CD4-positive, alpha-beta T cell (primary cell): ENCODE data around the gene USH1G. TPM values are rescaled to one million over a fixed set of nuclear protein-coding genes. Genes with fewer than 3 reads are reported as not detected.

Experiments
- ATAC-seq: fragments of 200-7000 bp; cut with Tn5 transposase; one replicate; pipeline ENCODE4 v1.10.0; 2022; ENCODE audit warnings: mild to moderate bottlenecking; ENCODE audit not compliant: poor library complexity
- CTCF ChIA-PET: fragments of 350-600 bp; sonication (Branson Sonifier 250); formaldehyde crosslinking; loops from one replicate; lab custom pipeline; 2021; ENCODE audit warnings: antibody characterized with exemption, inconsistent platforms; lab: Charles Lee
- POLR2A ChIA-PET: fragments of 350-600 bp; sonication (Branson Sonifier 250); formaldehyde crosslinking; loops from one replicate; lab custom pipeline; 2021; ENCODE audit warnings: antibody characterized with exemption, inconsistent platforms; lab: Charles Lee
- DNase-seq, 14 experiments: peaks; one replicate each; pipeline ENCODE4 v3.0.0-alpha.2; 2013 to 2020; ENCODE audit warnings: mixed read lengths in 2 of 14
- H3K27ac ChIP-seq, 2 donors: one replicate each; pipeline versions ENCODE4 v1.5.1 to v1.7.0; 2013; ENCODE audit warnings: low read length in 2 of 2, low read depth in 1 of 2, mild to moderate bottlenecking in 1 of 2
- H3K27me3 ChIP-seq, 2 experiments: 1 replicate in 1 of 2; 2 replicates in 1 of 2; pipeline versions ENCODE4 v1.6.1 to v1.7.0; 2013; ENCODE audit warnings: low read length in 2 of 2, control low read depth in 1 of 2, mild to moderate bottlenecking in 1 of 2, moderate library complexity in 1 of 2; ENCODE audit not compliant: insufficient read depth in 2 of 2, control insufficient read depth in 1 of 2
- H3K36me3 ChIP-seq: one replicate; pipeline ENCODE4 v1.6.1; 2013; ENCODE audit warnings: low read length, control low read depth; ENCODE audit not compliant: insufficient read depth
- H3K4me1 ChIP-seq: one replicate; pipeline ENCODE4 v1.6.1; 2013; ENCODE audit warnings: low read length, control low read depth; ENCODE audit not compliant: insufficient read depth
- H3K4me3 ChIP-seq: one replicate; pipeline ENCODE4 v1.5.1; 2013; ENCODE audit warnings: mild to moderate bottlenecking, low read length, moderate library complexity
- H3K9me3 ChIP-seq, 2 experiments: 1 replicate in 1 of 2; 2 replicates in 1 of 2; pipeline versions ENCODE4 v1.6.1 to v1.7.0; 2013; ENCODE audit warnings: low read length in 2 of 2, mild to moderate bottlenecking in 2 of 2, control low read depth in 1 of 2, moderate library complexity in 1 of 2; ENCODE audit not compliant: control insufficient read depth in 1 of 2, insufficient read depth in 1 of 2
- H3K27ac Mint-ChIP-seq: one replicate; pipeline ENCODE4 v1.8.0; 2020; ENCODE audit warnings: mixed read lengths
- H3K27me3 Mint-ChIP-seq: one replicate; pipeline ENCODE4 v1.8.0; 2021; ENCODE audit warnings: mixed read lengths
- H3K36me3 Mint-ChIP-seq: one replicate; pipeline ENCODE4 v1.8.0; 2021; ENCODE audit warnings: low read depth, mixed read lengths
- H3K4me1 Mint-ChIP-seq: one replicate; pipeline ENCODE4 v1.8.0; 2021; ENCODE audit warnings: low read depth, mixed read lengths
- H3K4me3 Mint-ChIP-seq: one replicate; pipeline ENCODE4 v1.8.0; 2020; ENCODE audit warnings: mild to moderate bottlenecking, mixed read lengths
- H3K9me3 Mint-ChIP-seq: one replicate; pipeline ENCODE4 v1.8.0; 2020; ENCODE audit warnings: mixed read lengths
- intact Hi-C, 2 experiments: fragments of 100-400 bp; cut with DNase I in 1 of 2; cut with micrococcal nuclease in 1 of 2; formaldehyde crosslinking; loops; one replicate each; pipeline versions ENCODE4 v1.15.1 to v1.9.0; 2023 to 2025; cut with DNase I, micrococcal nuclease
- total RNA-seq, 174 experiments: library from RNA in 2 of 174; stranded (reverse) in 2 of 174; gene quantifications; one replicate each; pipeline ENCODE4 v1.2.3 and lab custom pipeline; 2021 to 2026
- TF ChIP-seq, protein P1 (sequence below): fragments of 200-600 bp; IDR thresholded peaks from one replicate; pipeline ENCODE4 v1.8.0; 2022; ENCODE audit warnings: antibody characterized with exemption, mild to moderate bottlenecking

USH1G gene
- total RNA-seq, 2 experiments from 2014 or later, result not detected

GRCh38 chr17:74892974-74893911, 29.8 kb downstream of the USH1G start, which contains the start of gene FADS6:
TSS of gene FADS6 (minus strand) at chr17:74893633. CDS start at chr17:74893595, 38 bp downstream.
- Histone ChIP-seq H3K4me3 (peak within 1 kb of the TSS; percentile 25), H3K27me3 (peaks cover 25 to 34% of the 10 kb centered on the region in 2 experiments), H3K27ac (no peak within 1 kb of the TSS), H3K4me1 (peaks cover 14% of the 10 kb centered on the region), H3K9me3 (no peaks in the 10 kb centered on the region), H3K36me3 (no peaks in the 10 kb centered on the region)
- H3K9me3 Mint-ChIP-seq, result no peaks in the 10 kb centered on the region
- ATAC-seq (peak; percentile 68), DNase-seq (peak in 3 of 14 experiments; percentile 14 to 37 (median 17))
- ChIA-PET POLR2A (no interaction called here), CTCF (no interaction called here)
- no peak within 1 kb of the TSS for H3K27ac Mint-ChIP-seq
- H3K4me3 Mint-ChIP-seq, result peak within 1 kb of the TSS; percentile 80
- no peaks in the 10 kb centered on the region for H3K36me3 Mint-ChIP-seq
- peaks cover 45% of the 10 kb centered on the region for H3K27me3 Mint-ChIP-seq
- peaks cover 5% of the 10 kb centered on the region for H3K4me1 Mint-ChIP-seq
- intact Hi-C loops, result no loop called here
- TF ChIP-seq, protein P1, sequence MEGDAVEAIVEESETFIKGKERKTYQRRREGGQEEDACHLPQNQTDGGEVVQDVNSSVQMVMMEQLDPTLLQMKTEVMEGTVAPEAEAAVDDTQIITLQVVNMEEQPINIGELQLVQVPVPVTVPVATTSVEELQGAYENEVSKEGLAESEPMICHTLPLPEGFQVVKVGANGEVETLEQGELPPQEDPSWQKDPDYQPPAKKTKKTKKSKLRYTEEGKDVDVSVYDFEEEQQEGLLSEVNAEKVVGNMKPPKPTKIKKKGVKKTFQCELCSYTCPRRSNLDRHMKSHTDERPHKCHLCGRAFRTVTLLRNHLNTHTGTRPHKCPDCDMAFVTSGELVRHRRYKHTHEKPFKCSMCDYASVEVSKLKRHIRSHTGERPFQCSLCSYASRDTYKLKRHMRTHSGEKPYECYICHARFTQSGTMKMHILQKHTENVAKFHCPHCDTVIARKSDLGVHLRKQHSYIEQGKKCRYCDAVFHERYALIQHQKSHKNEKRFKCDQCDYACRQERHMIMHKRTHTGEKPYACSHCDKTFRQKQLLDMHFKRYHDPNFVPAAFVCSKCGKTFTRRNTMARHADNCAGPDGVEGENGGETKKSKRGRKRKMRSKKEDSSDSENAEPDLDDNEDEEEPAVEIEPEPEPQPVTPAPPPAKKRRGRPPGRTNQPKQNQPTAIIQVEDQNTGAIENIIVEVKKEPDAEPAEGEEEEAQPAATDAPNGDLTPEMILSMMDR, result no peak

- Mint-ChIP-seq H3K36me3 (no peaks in the 10 kb centered on the region), H3K4me3 (no peak overlapping the region), H3K4me1 (peaks cover 5% of the 10 kb centered on the region), H3K9me3 (no peaks in the 10 kb centered on the region), H3K27me3 (peaks cover 41% of the 10 kb centered on the region), H3K27ac (no peak overlapping the region)
- peaks cover 25 to 34% of the 10 kb centered on the region in 2 experiments for H3K27me3 ChIP-seq
- DNase-seq, result peak in 1 of 14 experiments; percentile 12
- H3K4me1 ChIP-seq, result peaks cover 14% of the 10 kb centered on the region
- H3K36me3 ChIP-seq, result no peaks in the 10 kb centered on the region
- ChIA-PET POLR2A (no interaction called here), CTCF (no interaction called here)
- intact Hi-C loops, result no loop called here
- TF ChIP-seq, protein P1, result no peak
- ATAC-seq, result no peak
- H3K4me3 ChIP-seq, result no peak overlapping the region
- H3K9me3 ChIP-seq, result no peaks in the 10 kb centered on the region
- no peak overlapping the region for H3K27ac ChIP-seq
Observed at GRCh38 chr17:74892013-74892841, 30.8 kb downstream of the USH1G start.

- CTCF ChIA-PET, result no interaction called here
- Histone ChIP-seq H3K9me3 (no peaks in the 10 kb centered on the region), H3K27ac (no peak overlapping the region), H3K4me1 (peaks cover 14% of the 10 kb centered on the region), H3K4me3 (no peak overlapping the region), H3K27me3 (peaks cover 25 to 34% of the 10 kb centered on the region in 2 experiments), H3K36me3 (no peaks in the 10 kb centered on the region)
- Mint-ChIP-seq H3K36me3 (no peaks in the 10 kb centered on the region), H3K4me3 (no peak overlapping the region), H3K9me3 (no peaks in the 10 kb centered on the region), H3K27ac (no peak overlapping the region), H3K27me3 (peaks cover 32% of the 10 kb centered on the region), H3K4me1 (peaks cover 5% of the 10 kb centered on the region)
- POLR2A ChIA-PET, result interaction anchor here (1.0 kb wide), 1 partner anchor 17 kb away, joined by 3 read pairs; no protein-coding TSS in a partner anchor
- intact Hi-C loops, result no loop called here
- DNase-seq, result no peak
- TF ChIP-seq, protein P1, result no peak
- no peak for ATAC-seq
Observed at GRCh38 chr17:74890554-74890953, 32.5 kb downstream of the USH1G start.
